Activated CD8-positive, alpha-beta memory T cell treated with anti-CD3 and anti-CD28 coated beads, Interleukin-2, amount 10 ng/mL, durations not matched to agents 7 days and 5 days (primary cell): ENCODE measurements around the gene GSG1L. TPM values are rescaled to one million over a fixed set of nuclear protein-coding genes. Genes with fewer than 3 reads are reported as not detected.

Experiments used
- ATAC-seq: fragments of 150-1000 bp; cut with Tn5 transposase; one replicate; pipeline ENCODE4 v1.10.0; 2021; ENCODE audit warnings: moderate library complexity
- CTCF ChIA-PET: fragments of 350-600 bp; sonication (Branson Sonifier 250); formaldehyde crosslinking; loops from one replicate; lab custom pipeline; 2021; ENCODE audit warnings: antibody characterized with exemption; lab: Charles Lee
- DNase-seq: peaks from one replicate; pipeline ENCODE4 v3.0.0-alpha.2; 2020
- H3K27ac Mint-ChIP-seq: one replicate; pipeline ENCODE4 v1.8.0; 2021; ENCODE audit warnings: mild to moderate bottlenecking, mixed read lengths
- H3K27me3 Mint-ChIP-seq: one replicate; pipeline ENCODE4 v1.8.0; 2021; ENCODE audit warnings: mixed read lengths
- H3K36me3 Mint-ChIP-seq: one replicate; pipeline ENCODE4 v1.8.0; 2021; ENCODE audit warnings: mild to moderate bottlenecking, mixed read lengths
- H3K4me1 Mint-ChIP-seq: one replicate; pipeline ENCODE4 v1.8.0; 2021; ENCODE audit warnings: mixed read lengths
- H3K4me3 Mint-ChIP-seq: one replicate; pipeline ENCODE4 v1.8.0; 2021; ENCODE audit warnings: mild to moderate bottlenecking, moderate library complexity, mixed read lengths
- H3K9me3 Mint-ChIP-seq: one replicate; pipeline ENCODE4 v1.8.0; 2022; ENCODE audit warnings: low read depth, mixed read lengths
- total RNA-seq, 2 experiments: library from RNA; stranded (reverse); gene quantifications; one replicate each; pipeline ENCODE4 v1.2.3, GENCODE V29; 2021

GSG1L gene
- total RNA-seq, 2 experiments from 2014 or later = not detected

DNA sequence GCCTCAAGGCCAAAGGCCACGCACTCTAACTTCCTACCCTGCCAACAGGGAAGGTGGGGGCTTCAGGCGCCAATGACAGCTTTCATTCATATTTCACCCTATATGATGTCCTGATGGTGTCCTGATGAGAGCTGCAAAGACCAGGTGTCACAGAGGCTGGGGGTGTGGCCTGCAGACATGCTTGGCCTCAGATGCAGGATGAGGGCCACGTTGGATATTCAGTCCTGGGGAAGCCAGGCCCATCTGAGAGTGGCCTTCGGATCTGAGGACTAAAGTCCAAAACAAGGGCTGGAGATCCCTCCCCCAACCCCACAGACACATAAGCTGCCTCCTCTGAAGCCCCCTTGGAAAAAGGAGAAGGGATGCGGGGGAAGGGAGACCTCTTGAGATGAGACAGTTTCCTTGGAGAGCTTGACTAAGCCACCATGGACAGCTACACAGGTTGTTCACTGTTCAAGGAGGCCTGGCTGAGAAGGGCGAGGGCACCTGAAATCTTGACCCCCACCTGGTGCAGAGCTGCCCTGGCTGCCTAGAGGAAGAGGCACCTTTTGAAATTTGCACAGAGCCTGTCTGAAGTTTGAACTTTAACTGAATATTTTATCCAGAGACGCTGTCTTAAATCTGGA lies 24.3 kb upstream of the GSG1L start:
- no peaks in the 10 kb centered on the region for H3K4me1 Mint-ChIP-seq
- DNase-seq = no peak
- no peaks in the 10 kb centered on the region for H3K36me3 Mint-ChIP-seq
- CTCF ChIA-PET = interaction anchor here (1.1 kb wide), 1 partner anchor 115 kb away, joined by 3 read pairs; no protein-coding TSS in a partner anchor
- H3K27me3 Mint-ChIP-seq = no peaks in the 10 kb centered on the region
- no peaks in the 10 kb centered on the region for H3K9me3 Mint-ChIP-seq
- peak; percentile 41 for ATAC-seq
- H3K27ac Mint-ChIP-seq = no peak overlapping the region
- H3K4me3 Mint-ChIP-seq = no peak overlapping the region

DNA sequence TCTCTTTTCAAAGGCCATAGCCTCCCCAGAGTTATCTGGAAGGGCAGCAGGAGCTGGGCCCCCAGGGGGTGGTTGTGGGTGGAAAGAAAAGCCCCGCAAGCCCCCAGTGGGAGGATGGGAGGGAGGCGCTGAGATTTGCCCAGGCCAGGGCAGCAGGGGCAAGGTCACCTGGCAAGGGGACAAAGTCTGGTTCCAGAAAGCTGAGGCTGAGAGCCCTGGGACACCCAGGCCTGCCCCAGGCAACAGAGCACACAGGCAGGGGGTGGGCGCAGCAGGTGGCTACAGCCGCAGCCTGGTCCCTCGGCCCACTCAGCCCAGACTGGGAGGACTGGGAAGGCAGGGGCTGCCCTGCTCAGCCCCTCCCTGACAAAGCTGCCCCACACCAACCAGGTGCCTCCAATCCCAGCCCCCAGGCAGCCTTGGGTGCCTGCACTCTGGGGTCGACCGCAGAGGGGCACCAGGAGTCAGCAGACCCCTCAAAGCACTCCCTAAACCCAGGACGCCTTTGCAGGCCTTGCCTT lies 23.7 kb upstream of the GSG1L start:
- H3K27ac Mint-ChIP-seq = no peak overlapping the region
- H3K9me3 Mint-ChIP-seq = no peaks in the 10 kb centered on the region
- no peaks in the 10 kb centered on the region for H3K4me1 Mint-ChIP-seq
- peak; percentile 22 for ATAC-seq
- H3K27me3 Mint-ChIP-seq = no peaks in the 10 kb centered on the region
- no peaks in the 10 kb centered on the region for H3K36me3 Mint-ChIP-seq
- CTCF ChIA-PET = no interaction called here
- no peak for DNase-seq
- no peak overlapping the region for H3K4me3 Mint-ChIP-seq

DNA sequence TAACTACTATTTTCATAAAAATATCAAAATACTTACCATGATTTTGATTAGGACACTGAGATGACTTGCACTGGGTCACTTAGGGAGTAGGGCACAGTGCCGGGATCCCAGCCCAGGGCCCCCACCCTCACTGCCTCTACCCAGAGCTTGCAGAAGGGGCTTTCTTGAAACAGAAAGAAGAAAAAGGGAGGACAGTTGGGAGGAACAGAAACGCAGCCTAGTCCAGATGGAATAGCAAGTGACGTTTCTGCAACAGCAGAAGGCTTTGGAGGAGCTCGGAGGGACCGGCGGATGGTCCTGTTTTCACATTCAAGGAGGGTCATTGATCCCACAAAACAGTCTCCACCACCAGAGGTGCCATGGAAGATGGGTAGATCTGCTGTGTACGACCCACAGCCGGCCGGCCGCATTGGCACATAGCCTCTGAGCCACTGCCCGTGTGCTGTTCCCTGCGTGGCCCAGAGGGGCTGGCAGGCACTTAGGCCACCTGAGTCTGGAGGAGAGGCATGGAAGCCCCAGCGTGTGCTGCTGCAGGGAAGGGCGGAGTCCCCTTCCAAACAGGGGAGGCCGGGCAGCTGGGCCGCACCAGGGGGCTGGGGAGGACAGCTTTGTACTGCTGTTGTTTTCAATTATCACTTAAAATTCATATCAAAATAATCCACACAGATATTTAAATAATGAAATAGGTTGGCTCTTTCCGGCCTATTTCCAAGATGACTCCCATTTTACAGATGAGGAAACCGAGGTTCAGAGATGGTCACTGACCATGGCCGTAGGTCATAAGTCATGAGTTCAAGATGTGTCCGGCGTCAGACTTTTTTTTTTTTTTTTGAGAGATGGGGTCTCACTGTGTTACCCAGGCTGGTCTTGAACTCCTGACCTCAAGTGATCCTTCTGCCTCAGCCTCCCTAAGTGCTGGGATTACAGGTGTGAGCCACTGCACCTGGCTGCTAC lies 22.9 kb upstream of the GSG1L start:
- H3K27ac Mint-ChIP-seq = no peak overlapping the region
- H3K4me3 Mint-ChIP-seq = no peak overlapping the region

DNA sequence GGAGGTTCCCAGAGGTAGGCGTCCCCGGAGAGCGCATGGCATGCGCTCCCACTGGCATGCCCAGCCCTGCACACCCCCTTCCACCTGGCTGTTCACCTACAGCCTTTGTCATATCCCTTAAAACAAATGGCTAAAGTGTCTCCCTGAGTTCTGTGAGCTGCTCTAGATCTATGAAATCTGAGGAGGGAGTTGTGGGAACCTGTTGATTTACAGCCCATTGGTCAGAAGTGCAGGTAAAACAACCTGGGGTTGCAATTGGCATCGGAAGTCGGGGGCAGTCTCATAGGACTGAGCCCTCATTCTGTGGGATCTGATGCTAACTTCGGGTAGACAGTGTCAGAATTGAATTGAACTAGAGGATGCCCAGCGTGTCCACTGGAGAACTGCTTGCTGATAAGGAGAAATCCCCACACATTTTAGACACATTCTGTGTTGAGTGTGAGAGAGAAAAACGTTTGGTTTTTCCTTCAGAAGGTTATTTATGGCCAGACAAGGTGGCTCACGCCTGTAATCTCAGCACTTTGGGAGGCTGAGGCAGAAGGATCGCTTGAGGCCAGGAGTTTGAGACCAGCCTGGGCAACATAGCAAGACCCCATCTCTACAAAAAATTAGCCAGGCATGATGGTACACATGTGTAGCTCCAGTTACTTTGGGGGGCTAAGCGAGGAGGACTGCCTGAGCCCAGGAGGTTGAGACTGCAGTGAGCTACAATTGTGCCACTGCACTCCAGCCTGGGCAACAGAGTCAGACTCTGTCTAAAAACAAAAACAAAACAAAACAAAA lies 22.1 kb upstream of the GSG1L start:
- H3K27ac Mint-ChIP-seq = no peak overlapping the region
- CTCF ChIA-PET = interaction anchor here (1.1 kb wide), 1 partner anchor 134 kb away, joined by 3 read pairs; no protein-coding TSS in a partner anchor

More for the DNA sequence above, 22.9 kb upstream of the GSG1L start:
- no peaks in the 10 kb centered on the region for H3K27me3 Mint-ChIP-seq
- H3K9me3 Mint-ChIP-seq = no peaks in the 10 kb centered on the region
- CTCF ChIA-PET = no interaction called here
- DNase-seq (no peak), ATAC-seq (no peak)
- H3K36me3 Mint-ChIP-seq = no peaks in the 10 kb centered on the region
- no peaks in the 10 kb centered on the region for H3K4me1 Mint-ChIP-seq

DNA sequence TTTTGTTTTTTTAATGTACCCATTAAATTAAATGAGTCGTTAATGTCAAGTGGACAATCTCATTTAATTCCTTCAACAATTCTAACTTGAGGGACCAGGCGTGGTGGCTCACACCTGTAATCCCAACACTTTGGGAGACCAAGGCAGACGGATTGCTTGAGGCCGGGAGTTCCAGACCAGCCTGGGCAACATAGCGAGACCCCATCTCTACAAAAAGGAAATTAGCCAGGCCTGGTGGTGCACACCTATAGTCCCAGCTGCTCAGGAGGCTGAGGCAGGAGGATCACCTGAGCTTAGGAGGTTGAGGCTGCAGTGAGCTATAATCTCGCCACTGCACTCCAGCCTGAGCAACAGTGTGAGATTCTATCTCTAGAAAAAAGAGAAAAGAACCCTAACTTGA lies 20.7 kb upstream of the GSG1L start:
- no peak overlapping the region for H3K4me3 Mint-ChIP-seq
- CTCF ChIA-PET = no interaction called here
- H3K9me3 Mint-ChIP-seq = no peaks in the 10 kb centered on the region
- ATAC-seq (no peak), DNase-seq (no peak)
- no peaks in the 10 kb centered on the region for H3K36me3 Mint-ChIP-seq
- no peaks in the 10 kb centered on the region for H3K4me1 Mint-ChIP-seq
- no peaks in the 10 kb centered on the region for H3K27me3 Mint-ChIP-seq
- no peak overlapping the region for H3K27ac Mint-ChIP-seq

More for the DNA sequence above, 22.1 kb upstream of the GSG1L start:
- H3K4me1 Mint-ChIP-seq = no peaks in the 10 kb centered on the region
- ATAC-seq (no peak), DNase-seq (no peak)
- no peak overlapping the region for H3K4me3 Mint-ChIP-seq
- no peaks in the 10 kb centered on the region for H3K36me3 Mint-ChIP-seq
- no peaks in the 10 kb centered on the region for H3K27me3 Mint-ChIP-seq
- H3K9me3 Mint-ChIP-seq = no peaks in the 10 kb centered on the region

DNA sequence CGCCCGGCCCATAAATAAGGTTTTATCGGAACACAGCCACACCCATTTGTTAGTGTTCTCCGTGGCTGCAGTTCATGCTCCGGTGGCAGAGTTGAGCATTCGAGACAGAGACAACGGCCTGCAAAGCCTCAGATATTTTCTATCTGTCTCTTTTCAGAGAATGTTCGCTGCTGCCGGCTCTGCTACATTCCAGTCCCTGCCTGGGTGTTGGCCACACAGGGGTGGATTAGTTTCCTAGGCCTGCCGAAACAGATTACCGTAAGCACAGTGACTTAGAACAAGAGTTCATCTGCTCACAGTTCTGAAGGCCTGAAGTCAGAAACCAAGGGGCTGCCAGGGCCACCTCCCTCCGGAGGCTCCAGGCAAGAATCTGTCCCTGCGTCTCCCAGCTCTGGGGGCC lies 19.1 kb upstream of the GSG1L start:
- Mint-ChIP-seq H3K4me1 (no peaks in the 10 kb centered on the region), H3K36me3 (no peaks in the 10 kb centered on the region), H3K4me3 (no peak overlapping the region), H3K27me3 (no peaks in the 10 kb centered on the region), H3K27ac (no peak overlapping the region), H3K9me3 (no peaks in the 10 kb centered on the region)
- ATAC-seq = no peak
- CTCF ChIA-PET = no interaction called here
- DNase-seq = no peak

DNA sequence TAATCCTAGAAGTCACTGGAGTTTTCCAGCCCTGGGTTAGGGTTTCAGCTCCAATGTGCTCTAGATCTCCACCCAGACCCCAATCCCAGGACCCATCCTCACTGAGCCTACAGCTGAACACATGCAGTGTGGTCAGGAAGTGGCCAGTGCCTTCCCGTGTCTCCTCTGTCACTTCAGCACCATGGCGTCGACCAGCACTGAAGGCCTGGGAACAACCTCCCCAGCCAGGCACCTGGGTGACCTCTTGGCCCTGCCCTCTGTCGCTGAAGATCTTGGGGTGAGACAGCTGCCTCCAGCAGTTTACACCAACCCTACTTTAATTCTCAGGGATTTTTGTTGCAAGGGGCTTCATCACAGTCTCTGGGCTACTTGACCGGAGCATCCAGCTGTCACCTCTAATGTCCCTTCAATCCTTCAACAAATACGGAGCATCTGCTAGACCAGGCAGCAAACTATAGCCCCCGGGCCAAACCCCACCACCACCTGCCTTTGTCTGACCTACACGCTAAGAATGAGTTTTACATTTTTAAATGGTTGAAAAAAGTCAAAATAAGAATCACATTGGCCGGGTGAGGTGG lies 18.0 kb upstream of the GSG1L start:
- no peak for ATAC-seq

DNA sequence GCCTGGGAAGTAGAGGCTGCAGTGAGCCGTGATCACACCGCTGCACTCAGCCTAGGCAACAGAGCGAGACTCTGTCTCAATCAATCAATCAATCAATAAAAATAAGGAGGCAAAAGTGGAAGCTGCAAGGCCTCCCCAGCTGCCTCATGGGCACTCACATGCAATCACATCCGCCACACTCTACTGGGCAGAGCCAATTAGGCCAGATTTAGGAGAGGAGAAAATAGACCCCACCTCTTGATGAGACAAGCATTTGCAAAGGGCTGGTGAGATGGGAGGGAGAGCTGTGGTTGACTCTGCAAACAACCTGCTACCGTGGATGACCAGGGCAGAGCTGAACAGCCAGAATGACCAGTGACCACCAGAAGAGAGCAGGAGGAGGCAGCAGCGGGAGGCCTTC lies 14.7 kb upstream of the GSG1L start:
- Mint-ChIP-seq H3K4me3 (no peak overlapping the region), H3K4me1 (no peaks in the 10 kb centered on the region), H3K9me3 (no peaks in the 10 kb centered on the region), H3K27me3 (no peaks in the 10 kb centered on the region), H3K36me3 (no peaks in the 10 kb centered on the region), H3K27ac (no peak overlapping the region)
- no peak for DNase-seq
- no peak for ATAC-seq
- CTCF ChIA-PET = no interaction called here

More for the DNA sequence above, 18.0 kb upstream of the GSG1L start:
- H3K4me3 Mint-ChIP-seq = no peak overlapping the region
- no peaks in the 10 kb centered on the region for H3K27me3 Mint-ChIP-seq
- no peaks in the 10 kb centered on the region for H3K36me3 Mint-ChIP-seq
- no peak for DNase-seq
- H3K27ac Mint-ChIP-seq = no peak overlapping the region
- CTCF ChIA-PET = interaction anchor here (0.7 to 2.1 kb wide), 3 partner anchors 11 to 512 kb away, joined by 4 to 9 read pairs (median 8); no protein-coding TSS in a partner anchor
- no peaks in the 10 kb centered on the region for H3K4me1 Mint-ChIP-seq
- no peaks in the 10 kb centered on the region for H3K9me3 Mint-ChIP-seq

DNA sequence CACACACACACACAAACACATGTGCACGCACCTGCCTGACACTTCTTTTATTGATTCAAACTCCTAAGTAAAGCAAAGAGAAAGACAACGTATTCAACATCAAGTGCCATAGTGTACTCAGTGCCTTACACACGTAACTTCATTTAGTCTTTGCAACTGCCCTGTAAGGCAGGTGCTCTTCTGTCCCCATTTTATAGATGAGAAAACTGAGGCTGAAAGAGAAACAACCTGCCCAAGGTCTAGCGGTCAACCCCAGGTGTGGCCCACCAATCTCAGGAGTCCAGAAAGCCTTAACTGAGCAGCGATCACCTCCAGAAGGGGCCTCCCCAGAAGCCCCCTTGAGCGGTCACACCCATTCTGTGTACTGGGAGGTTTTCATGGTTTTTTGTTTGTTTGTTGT lies 10.3 kb upstream of the GSG1L start:
- Mint-ChIP-seq H3K27me3 (peaks cover 9% of the 10 kb centered on the region), H3K4me3 (no peak overlapping the region), H3K9me3 (no peaks in the 10 kb centered on the region), H3K4me1 (no peaks in the 10 kb centered on the region), H3K36me3 (no peaks in the 10 kb centered on the region), H3K27ac (no peak overlapping the region)
- ATAC-seq (no peak), DNase-seq (no peak)
- CTCF ChIA-PET = no interaction called here

DNA sequence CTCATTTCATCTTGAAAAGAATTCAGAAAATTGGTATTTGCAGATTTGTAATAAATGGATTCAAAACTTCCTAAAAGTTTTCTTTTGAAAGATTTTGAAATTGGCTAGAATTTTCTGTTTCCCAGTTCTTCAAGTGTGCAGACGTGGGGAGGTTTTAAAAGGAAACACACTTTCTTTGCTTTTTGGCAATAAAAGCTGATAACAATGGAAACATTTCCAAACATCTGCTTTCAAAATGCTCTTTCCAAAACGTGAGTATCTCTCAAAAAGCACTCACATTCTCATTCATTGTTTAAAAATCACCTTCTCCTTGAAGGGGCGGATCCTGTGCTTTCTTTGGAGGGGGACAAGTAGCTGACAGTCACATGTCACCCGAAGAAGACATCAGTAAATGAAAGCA lies 8.6 kb upstream of the GSG1L start:
- CTCF ChIA-PET = interaction anchor here (2.0 to 8.0 kb wide), 2 partner anchors 95 to 99 kb away, joined by 4 to 119 read pairs; no protein-coding TSS in a partner anchor
- Mint-ChIP-seq H3K4me3 (no peak overlapping the region), H3K27me3 (peaks cover 12% of the 10 kb centered on the region), H3K36me3 (no peaks in the 10 kb centered on the region), H3K4me1 (no peaks in the 10 kb centered on the region), H3K27ac (no peak overlapping the region), H3K9me3 (no peaks in the 10 kb centered on the region)
- ATAC-seq (no peak), DNase-seq (no peak)

DNA sequence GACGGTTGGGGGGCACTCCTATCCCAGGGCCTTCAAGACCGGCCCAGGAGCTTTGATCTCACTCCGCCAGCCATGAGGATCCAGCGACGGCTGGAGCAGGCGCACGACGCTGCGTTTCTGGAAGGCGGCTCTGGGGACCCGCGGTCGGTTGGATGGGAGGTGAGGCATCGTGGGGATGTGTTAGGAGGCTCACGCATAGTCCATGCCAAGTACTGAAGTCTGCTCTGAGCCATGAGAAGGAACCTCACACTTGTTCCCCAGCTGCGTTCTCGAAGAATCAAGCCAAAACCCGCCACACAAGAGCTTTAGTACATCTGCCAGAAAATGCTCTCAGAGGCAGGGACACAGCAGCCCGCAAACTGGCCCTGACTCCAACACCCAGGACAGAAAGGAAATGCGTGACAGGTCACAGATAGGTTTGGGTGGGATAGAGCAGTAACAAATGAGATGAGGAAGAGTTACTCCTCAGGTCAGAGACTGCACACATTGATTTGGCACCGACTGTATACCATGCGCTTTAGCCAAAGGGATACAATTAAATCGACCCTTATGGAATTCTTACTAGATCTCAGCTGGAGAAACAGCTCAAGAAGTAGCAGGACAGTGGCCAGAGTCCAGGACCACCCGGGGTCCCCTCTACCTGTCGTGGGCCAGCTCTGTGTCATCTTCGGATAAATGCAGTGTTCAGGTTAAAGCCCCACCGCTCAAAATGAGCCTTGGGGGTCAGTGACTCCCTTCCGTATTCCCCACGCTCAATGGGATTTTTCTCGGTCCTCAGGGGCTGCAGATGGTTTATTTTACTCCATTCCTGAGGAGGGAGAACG lies 6.7 kb upstream of the GSG1L start:
- Mint-ChIP-seq H3K27ac (no peak overlapping the region), H3K4me1 (no peaks in the 10 kb centered on the region), H3K4me3 (no peak overlapping the region), H3K36me3 (no peaks in the 10 kb centered on the region), H3K9me3 (no peaks in the 10 kb centered on the region), H3K27me3 (peaks cover 22% of the 10 kb centered on the region)
- DNase-seq (no peak), ATAC-seq (no peak)
- CTCF ChIA-PET = interaction anchor here (0.6 to 8.0 kb wide), 33 partner anchors 9 to 525 kb away, joined by 3 to 119 read pairs (median 3); no protein-coding TSS in a partner anchor

DNA sequence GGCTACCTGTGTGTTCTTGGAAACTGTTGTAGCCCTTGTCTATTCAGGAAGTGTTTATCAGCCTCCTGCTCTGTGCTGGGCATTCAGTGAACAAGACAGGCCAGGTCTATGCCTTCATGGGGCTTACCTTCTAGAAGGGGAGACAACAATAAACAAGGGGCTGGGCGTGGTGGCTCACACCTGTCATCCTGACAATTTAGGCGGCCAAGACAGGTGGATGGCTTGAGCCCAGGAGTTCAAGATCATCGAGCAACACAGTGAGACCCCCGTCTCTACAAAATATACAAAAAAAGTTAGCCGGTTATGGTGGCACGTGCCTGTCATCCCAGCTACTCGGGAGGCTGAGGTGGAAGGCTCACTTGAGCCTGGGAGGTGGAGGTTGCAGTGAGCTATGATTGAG lies 5.5 kb upstream of the GSG1L start:
- Mint-ChIP-seq H3K27me3 (peaks cover 33% of the 10 kb centered on the region), H3K4me1 (no peaks in the 10 kb centered on the region), H3K27ac (no peak overlapping the region), H3K36me3 (no peaks in the 10 kb centered on the region), H3K9me3 (no peaks in the 10 kb centered on the region), H3K4me3 (no peak overlapping the region)
- no peak for ATAC-seq
- CTCF ChIA-PET = interaction anchor here (8.0 kb wide), 1 partner anchor 96 kb away, joined by 119 read pairs; no protein-coding TSS in a partner anchor
- DNase-seq = no peak
